ENCODE measurements around the gene TAGLN2.
A peak's percentile ranks its signal among the peaks of the same experiment; 100 is the strongest.

GRCh38 chr1:159936273-159936904 is 11.1 kb upstream of the TAGLN2 start:
- TF ChIP-seq CTCF (IDR thresholded peaks at IDR 0.05) (peak; percentile 82 to 97 (median 97)), POLR2A (IDR thresholded peaks at IDR 0.05) (no peak)
